BLaER1 treated with 17β-estradiol and CSF1 and Interleukin-3, amounts not matched to agents 10 nM and 100 nM (cell line): ENCODE measurements around the gene C16orf89.

Source experiments
- H3K27ac ChIP-seq, 11 experiments: shearing (Covaris generic); formaldehyde crosslinking; 2 replicates each; pipeline ENCODE4 v1.8.1; 2022
- H3K27me3 ChIP-seq, 11 experiments: shearing (Covaris generic); formaldehyde crosslinking; 2 replicates each; pipeline ENCODE4 v1.8.1; 2022
- H3K36me3 ChIP-seq, 11 experiments: shearing (Covaris generic); formaldehyde crosslinking; 2 replicates each; pipeline ENCODE4 v1.8.1; 2022
- H3K4me1 ChIP-seq, 10 experiments: shearing (Covaris generic); formaldehyde crosslinking; 2 replicates each; pipeline ENCODE4 v1.8.1; 2022
- H3K4me2 ChIP-seq, 11 experiments: shearing (Covaris generic); formaldehyde crosslinking; 2 replicates each; pipeline ENCODE4 v1.8.1; 2022
- H3K4me3 ChIP-seq, 10 experiments: shearing (Covaris generic); formaldehyde crosslinking; 2 replicates each; pipeline ENCODE4 v1.8.1; 2022
- H3K9ac ChIP-seq, 11 experiments: shearing (Covaris generic); formaldehyde crosslinking; 2 replicates each; pipeline ENCODE4 v1.8.1; 2022
- H3K9me3 ChIP-seq, 11 experiments: shearing (Covaris generic); formaldehyde crosslinking; replicated peaks in 1 of 11; 2 replicates each; pipeline ENCODE4 v1.8.1; 2022
- H4K20me1 ChIP-seq, 11 experiments: shearing (Covaris generic); formaldehyde crosslinking; 2 replicates each; pipeline ENCODE4 v1.8.1; 2022
- Cebpa-rat ChIP-seq, 11 experiments: shearing (Covaris generic); IDR thresholded peaks; 2 replicates each; pipeline ENCODE4 v1.8.1; 2022

C16orf89 gene

GRCh38 chr16:5025171-5025632, 40.6 kb downstream of the C16orf89 start:
- Histone ChIP-seq H3K4me1 (peaks cover 7 to 12% (median 10%) of the 10 kb centered on the region in 10 experiments; a peak in 17 of 20 replicates), H3K27ac (no peak overlapping the region), H4K20me1 (peaks cover 0 to 61% (median 7%) of the 10 kb centered on the region in 11 experiments; a peak in 10 of 22 replicates), H3K9ac (no peak overlapping the region), H3K27me3 (no peaks in the 10 kb centered on the region), H3K4me3 (no peak overlapping the region), H3K36me3 (peaks cover 0 to 59% (median 29%) of the 10 kb centered on the region in 11 experiments; a peak in 15 of 22 replicates), H3K4me2 (no peak overlapping the region), H3K9me3 (no peaks in the 10 kb centered on the region)
- no peak for TF ChIP-seq Cebpa-rat (IDR thresholded peaks at IDR 0.05)

DNA sequence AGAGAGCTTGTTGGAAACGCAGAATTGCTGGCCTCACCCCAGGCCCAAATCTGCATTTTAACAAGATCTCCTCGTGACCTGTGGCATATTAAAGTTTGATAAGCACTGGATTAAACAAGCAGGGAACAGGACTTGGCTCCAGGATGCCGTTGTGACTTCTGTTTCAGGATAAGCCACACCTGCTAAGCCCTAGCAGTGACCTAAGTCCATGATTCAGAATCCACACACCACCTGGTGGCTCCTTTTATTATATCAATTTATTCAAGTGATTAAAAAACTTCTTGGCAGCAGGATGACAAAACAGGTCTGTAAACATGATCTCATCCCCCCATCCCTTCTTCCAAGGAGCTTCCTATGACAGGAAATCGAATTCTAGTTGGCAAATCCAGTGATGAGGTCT, 41.1 kb downstream of the C16orf89 start:
- H3K27me3 ChIP-seq: no peaks in the 10 kb centered on the region
- H3K4me3 ChIP-seq: no peak overlapping the region
- H4K20me1 ChIP-seq: peaks cover 0 to 56% (median 7%) of the 10 kb centered on the region in 11 experiments; a peak in 10 of 22 replicates
- peaks cover 0 to 53% (median 29%) of the 10 kb centered on the region in 11 experiments; a peak in 15 of 22 replicates for H3K36me3 ChIP-seq
- no peak for TF ChIP-seq Cebpa-rat (IDR thresholded peaks at IDR 0.05)
- H3K4me2 ChIP-seq: no peak overlapping the region
- peaks cover 7 to 13% (median 11%) of the 10 kb centered on the region in 10 experiments; a peak in 17 of 20 replicates for H3K4me1 ChIP-seq
- H3K9me3 ChIP-seq: no peaks in the 10 kb centered on the region
- H3K27ac ChIP-seq: no peak overlapping the region
- no peak overlapping the region for H3K9ac ChIP-seq

- Histone ChIP-seq H3K4me3 (no peak overlapping the region), H3K4me2 (no peak overlapping the region), H3K36me3 (peaks cover 0 to 32% (median 13%) of the 10 kb centered on the region in 11 experiments; a peak in 12 of 22 replicates), H4K20me1 (peaks cover 0 to 36% (median 7%) of the 10 kb centered on the region in 11 experiments; a peak in 7 of 22 replicates), H3K9ac (no peak overlapping the region), H3K4me1 (peaks cover 7 to 13% (median 11%) of the 10 kb centered on the region in 10 experiments; a peak in 17 of 20 replicates), H3K27me3 (no peaks in the 10 kb centered on the region), H3K27ac (no peak overlapping the region), H3K9me3 (no peaks in the 10 kb centered on the region)
- no peak for TF ChIP-seq Cebpa-rat (IDR thresholded peaks at IDR 0.05)
These were observed 43.2 kb downstream of the C16orf89 start for GRCh38 chr16:5022521-5022920.

- Histone ChIP-seq H3K27ac (no peak overlapping the region), H3K27me3 (no peaks in the 10 kb centered on the region), H3K4me1 (peaks cover 7 to 17% (median 11%) of the 10 kb centered on the region in 10 experiments; a peak in 17 of 20 replicates), H3K4me2 (peak overlapping the region in 10 of 11 experiments; percentile 9 to 68 (median 50); a peak in 17 of 22 replicates), H3K9ac (peak overlapping the region in 1 of 11 experiments; percentile 18; a peak in 1 of 22 replicates), H3K4me3 (no peak overlapping the region), H3K9me3 (no peaks in the 10 kb centered on the region), H4K20me1 (peaks cover 0 to 26% (median 7%) of the 10 kb centered on the region in 11 experiments; a peak in 8 of 22 replicates), H3K36me3 (peaks cover 0 to 15% (median 5%) of the 10 kb centered on the region in 11 experiments; a peak in 10 of 22 replicates)
- TF ChIP-seq Cebpa-rat (IDR thresholded peaks at IDR 0.05): no peak
These were observed 45.2 kb downstream of the C16orf89 start for GRCh38 chr16:5020551-5020950.

- Histone ChIP-seq H3K27ac (no peak overlapping the region), H3K27me3 (no peaks in the 10 kb centered on the region), H4K20me1 (peaks cover 0 to 19% (median 0%) of the 10 kb centered on the region in 11 experiments; a peak in 6 of 22 replicates), H3K36me3 (peaks cover 0 to 7% (median 0%) of the 10 kb centered on the region in 11 experiments; a peak in 10 of 22 replicates), H3K9ac (no peak overlapping the region), H3K4me2 (0 out of 22 replicates have a peak overlapping the region, but pooled peaks of 1 of the 11 experiments have one; percentile 68), H3K4me1 (peaks cover 7 to 17% (median 11%) of the 10 kb centered on the region in 10 experiments; a peak in 17 of 20 replicates), H3K4me3 (no peak overlapping the region), H3K9me3 (no peaks in the 10 kb centered on the region)
- TF ChIP-seq Cebpa-rat (IDR thresholded peaks at IDR 0.05): no peak
These were observed 46.0 kb downstream of the C16orf89 start for GRCh38 chr16:5019775-5020174.

DNA sequence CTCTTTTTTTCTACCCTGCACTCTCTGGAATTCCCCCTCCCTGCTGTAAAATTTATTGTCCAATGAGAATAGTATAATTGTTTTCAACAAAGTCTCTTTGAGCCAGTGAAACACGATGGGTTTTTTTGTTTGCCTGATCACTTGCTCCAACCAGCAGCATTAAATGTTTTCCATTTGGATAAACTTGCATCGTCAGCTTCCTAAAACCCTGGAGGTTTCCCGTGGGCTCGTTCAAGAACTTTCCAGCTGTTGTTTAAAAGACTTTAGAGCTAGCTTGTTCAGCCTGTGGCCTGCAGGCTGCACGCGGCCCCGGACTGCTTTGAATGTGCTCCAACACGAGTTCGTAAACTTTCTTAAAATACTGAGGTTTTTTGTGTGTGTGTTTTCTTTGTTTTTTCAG, 47.0 kb downstream of the C16orf89 start:
- TF ChIP-seq Cebpa-rat (IDR thresholded peaks at IDR 0.05): no peak
- Histone ChIP-seq H4K20me1 (peaks cover 0 to 9% (median 0%) of the 10 kb centered on the region in 11 experiments; a peak in 3 of 22 replicates), H3K36me3 (no peaks in the 10 kb centered on the region), H3K9me3 (no peaks in the 10 kb centered on the region), H3K4me1 (peaks cover 7 to 17% (median 11%) of the 10 kb centered on the region in 10 experiments; a peak in 17 of 20 replicates), H3K4me3 (no peak overlapping the region), H3K4me2 (no peak overlapping the region), H3K9ac (no peak overlapping the region), H3K27me3 (no peaks in the 10 kb centered on the region), H3K27ac (no peak overlapping the region)

DNA sequence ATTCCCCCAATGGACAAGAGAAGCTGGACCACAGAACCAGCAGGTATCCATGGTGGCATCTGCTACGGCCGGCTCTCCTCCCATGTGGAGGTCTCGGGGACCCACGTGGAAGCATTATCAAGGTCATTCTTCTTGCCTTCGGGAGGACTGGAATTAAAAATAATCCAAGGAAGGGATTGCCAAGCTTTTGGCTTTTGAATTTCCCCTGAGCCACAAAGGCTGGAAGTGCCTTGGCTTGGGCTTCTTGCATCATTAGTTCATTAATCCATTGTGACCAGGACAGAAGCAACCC, 48.1 kb downstream of the C16orf89 start:
- no peak overlapping the region for H3K9ac ChIP-seq
- no peaks in the 10 kb centered on the region for H3K36me3 ChIP-seq
- TF ChIP-seq Cebpa-rat (IDR thresholded peaks at IDR 0.05): no peak
- H4K20me1 ChIP-seq: no peaks in the 10 kb centered on the region; a peak in 1 of 22 replicates
- H3K27ac ChIP-seq: no peak overlapping the region
- H3K4me1 ChIP-seq: peaks cover 7 to 17% (median 11%) of the 10 kb centered on the region in 10 experiments; a peak in 17 of 20 replicates
- H3K4me3 ChIP-seq: no peak overlapping the region
- no peak overlapping the region for H3K4me2 ChIP-seq
- H3K9me3 ChIP-seq: no peaks in the 10 kb centered on the region
- H3K27me3 ChIP-seq: no peaks in the 10 kb centered on the region

DNA sequence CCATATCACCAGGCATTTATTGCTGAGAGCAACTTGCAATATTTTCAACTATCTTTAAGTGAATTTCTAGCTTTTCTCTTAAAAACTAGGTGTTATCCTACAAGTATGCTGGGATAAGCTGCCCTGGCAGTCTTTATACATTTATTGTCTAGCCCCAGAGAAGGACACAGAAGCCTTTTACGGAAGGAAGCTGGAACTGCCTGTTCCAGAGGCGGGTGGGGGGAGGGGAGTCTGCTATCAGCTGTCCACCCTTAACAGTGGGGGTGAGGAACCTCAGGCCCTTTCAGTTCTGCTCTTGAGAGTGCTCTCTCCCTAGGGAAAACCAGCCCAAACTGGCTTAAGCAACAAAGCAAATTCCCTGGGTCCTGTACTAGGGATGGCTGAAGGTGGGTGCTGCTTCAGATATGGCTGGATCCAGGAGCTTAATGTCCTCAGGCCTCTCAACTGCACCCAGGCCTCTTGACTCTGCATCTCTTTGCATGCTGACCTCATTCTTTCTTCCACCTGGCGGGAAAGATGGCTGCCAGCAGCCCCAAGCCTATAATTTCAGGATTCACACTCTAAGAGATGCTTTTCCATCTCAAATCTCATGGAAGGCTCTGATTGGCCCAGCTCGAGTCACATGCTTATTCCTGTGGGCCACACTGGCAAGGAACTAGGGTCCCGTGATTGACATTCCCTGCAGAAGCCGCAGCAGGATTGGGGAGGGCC, 48.6 kb downstream of the C16orf89 start:
- H3K27ac ChIP-seq: no peak overlapping the region
- H3K4me2 ChIP-seq: no peak overlapping the region
- no peaks in the 10 kb centered on the region; a peak in 1 of 22 replicates for H4K20me1 ChIP-seq
- H3K9ac ChIP-seq: no peak overlapping the region
- no peak overlapping the region for H3K4me3 ChIP-seq
- TF ChIP-seq Cebpa-rat (IDR thresholded peaks at IDR 0.05): no peak
- H3K4me1 ChIP-seq: peaks cover 7 to 17% (median 11%) of the 10 kb centered on the region in 10 experiments; a peak in 17 of 20 replicates
- H3K36me3 ChIP-seq: no peaks in the 10 kb centered on the region
- no peaks in the 10 kb centered on the region for H3K27me3 ChIP-seq
- H3K9me3 ChIP-seq: no peaks in the 10 kb centered on the region

- no peak for TF ChIP-seq Cebpa-rat (IDR thresholded peaks at IDR 0.05)
- H3K4me2 ChIP-seq: no peak overlapping the region
- H3K27ac ChIP-seq: no peak overlapping the region
- no peak overlapping the region for H3K4me3 ChIP-seq
- peaks cover 5 to 11% (median 8%) of the 10 kb centered on the region in 10 experiments; a peak in 17 of 20 replicates for H3K4me1 ChIP-seq
- H3K27me3 ChIP-seq: no peaks in the 10 kb centered on the region
- H3K9me3 ChIP-seq: no peaks in the 10 kb centered on the region
- no peaks in the 10 kb centered on the region; a peak in 1 of 22 replicates for H4K20me1 ChIP-seq
- no peak overlapping the region for H3K9ac ChIP-seq
- H3K36me3 ChIP-seq: no peaks in the 10 kb centered on the region
These were observed 49.9 kb downstream of the C16orf89 start for GRCh38 chr16:5015887-5016286.
